ENCODE data around the gene POLA2.

GRCh38 chr11:65227879-65228278, 33.9 kb upstream of the POLA2 start:
- TF ChIP-seq CTCF (IDR thresholded peaks at IDR 0.05) = no peak
- no peak for TF ChIP-seq POLR2AphosphoS5 (IDR thresholded peaks at IDR 0.05; ENCODE audit: low read depth, low read length)
- TF ChIP-seq SIN3A (IDR thresholded peaks at IDR 0.05; ENCODE audit: borderline replicate concordance, insufficient read depth, low read depth, low read length) = no peak

Data from Panc1 (cell line).